Stimulated activated CD8-positive, alpha-beta memory T cell treated with anti-CD3 and anti-CD28 coated beads, Interleukin-7, amount 100 ng/mL, for 24 hours (primary cell): ENCODE results near the gene FHL5.
"Not testable (repeated sequence)": the region's sequence is repeated elsewhere in the genome, so short reads cannot be mapped to it uniquely, and the experiment has no call there.

Source experiments
- DNase-seq: peaks from one replicate; pipeline ENCODE4 v3.0.0-alpha.2; 2020; ENCODE audit warnings: low read depth

The FHL5 gene, protein sequence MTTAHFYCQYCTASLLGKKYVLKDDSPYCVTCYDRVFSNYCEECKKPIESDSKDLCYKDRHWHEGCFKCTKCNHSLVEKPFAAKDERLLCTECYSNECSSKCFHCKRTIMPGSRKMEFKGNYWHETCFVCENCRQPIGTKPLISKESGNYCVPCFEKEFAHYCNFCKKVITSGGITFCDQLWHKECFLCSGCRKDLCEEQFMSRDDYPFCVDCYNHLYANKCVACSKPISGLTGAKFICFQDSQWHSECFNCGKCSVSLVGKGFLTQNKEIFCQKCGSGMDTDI

DNA sequence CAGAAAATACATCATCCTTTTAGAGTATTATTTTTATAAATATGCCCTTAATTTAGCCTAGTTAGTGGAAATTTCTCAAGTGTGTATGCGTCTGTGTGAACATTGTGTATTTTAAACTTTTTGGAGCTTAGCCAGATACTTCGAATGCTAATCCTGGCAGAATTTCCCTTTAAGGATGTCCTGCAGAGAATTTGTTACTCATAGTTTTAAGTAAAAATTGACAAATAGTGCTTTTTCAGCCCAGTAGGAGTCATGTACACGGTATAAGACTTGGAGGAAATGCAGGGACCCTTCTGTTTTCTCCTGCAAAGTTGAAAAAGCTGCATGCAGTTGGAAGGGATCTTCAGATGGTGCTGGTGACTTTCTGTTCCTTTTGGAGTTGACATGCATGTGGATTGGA lies at the start of gene FHL5:
Gene FHL5, plus strand, starts transcription at position 243 of the 400 bp plus-strand sequence. CDS start 40,486 bp downstream, outside the sequence.
- DNase-seq, result no peak

GRCh38 chr6:96520171-96521115 lies 42.5 kb upstream of the FHL5 start:
- no peak for DNase-seq

DNA sequence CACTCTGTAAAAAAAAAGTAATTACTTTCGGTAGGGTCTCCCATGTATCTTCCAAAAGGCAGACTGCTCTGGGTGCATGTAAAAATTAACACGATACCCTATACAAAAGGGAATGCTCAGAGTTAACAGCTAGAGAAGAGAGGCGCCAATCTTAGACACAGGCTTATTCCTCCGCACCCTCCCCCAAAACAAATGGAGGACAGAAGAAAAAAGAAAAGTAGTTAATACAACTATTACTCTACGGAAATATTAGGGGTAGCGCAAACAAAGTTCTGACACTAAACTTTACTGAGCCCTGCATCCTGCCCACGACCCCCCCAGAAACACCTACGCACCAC lies 41.7 kb upstream of the FHL5 start:
- no peak for DNase-seq

DNA sequence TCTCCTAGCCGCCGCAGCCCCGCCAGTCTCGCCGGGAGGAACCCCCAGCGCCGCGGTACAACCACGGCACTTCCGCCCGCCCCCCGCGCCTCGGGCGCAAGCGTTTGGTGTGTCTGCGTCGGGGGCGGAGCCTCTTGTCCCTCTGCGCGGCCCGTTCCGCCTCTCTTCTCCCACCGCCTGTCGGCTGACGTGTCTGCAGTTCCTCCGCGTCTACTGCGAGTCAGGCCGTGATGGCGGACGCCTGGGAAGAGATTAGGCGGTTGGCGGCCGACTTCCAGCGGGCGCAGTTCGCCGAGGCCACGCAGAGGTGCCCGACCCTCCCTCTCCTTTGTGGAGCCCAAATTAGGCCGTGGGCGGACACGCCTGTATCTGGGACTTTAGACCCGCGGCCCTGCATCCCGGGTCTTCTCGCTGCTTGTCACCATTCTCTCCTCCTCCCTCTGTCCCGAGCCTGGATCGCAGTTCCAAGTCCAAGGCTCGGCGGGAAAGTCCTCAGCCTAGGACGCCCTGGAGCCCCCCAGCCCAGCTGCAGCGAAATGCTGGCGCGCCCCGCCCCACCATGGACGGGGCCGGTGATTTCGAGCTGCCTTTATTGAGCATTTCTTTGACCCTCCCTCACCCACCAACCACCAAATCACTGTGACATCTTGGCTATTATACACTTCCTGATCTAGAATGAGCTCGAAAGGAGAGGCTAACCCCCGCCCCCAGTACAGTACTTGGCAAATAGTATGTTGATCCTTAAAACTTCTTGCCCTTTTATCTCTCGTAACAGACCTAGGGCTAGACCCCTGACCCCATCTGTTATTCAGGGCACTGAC lies 41.1 kb upstream of the FHL5 start, which contains the start of gene UFL1:
Gene UFL1, plus strand, starts transcription at position 163 of the 821 bp plus-strand sequence. Its CDS starts 68 bp downstream, at position 231.
- peak; percentile 82 for DNase-seq

DNA sequence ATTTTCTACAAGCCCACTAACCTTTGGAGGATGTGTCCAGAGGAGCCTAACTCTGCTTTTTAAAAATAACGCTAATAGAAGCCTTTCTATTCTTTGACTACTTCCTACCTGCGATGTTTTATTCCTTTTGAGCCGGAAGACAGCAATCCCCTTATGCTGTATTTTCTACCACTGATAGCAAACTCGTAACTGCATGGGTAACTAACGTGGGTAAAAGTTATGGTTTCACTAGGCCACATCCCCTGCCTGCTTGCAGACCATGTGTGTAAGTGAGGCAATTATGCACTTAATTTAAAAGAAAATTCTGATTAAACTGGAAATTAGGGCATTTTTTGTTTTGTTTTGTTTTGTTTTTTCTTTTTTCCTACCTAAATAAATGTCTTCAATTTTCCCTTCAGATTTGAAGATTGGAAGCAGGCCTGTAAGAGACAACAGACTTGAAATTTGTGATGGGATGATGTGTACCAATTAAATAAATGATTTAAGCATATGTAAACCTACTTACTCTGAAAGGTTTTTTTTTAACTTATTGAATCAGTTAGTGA lies 40.4 kb upstream of the FHL5 start:
- DNase-seq, result no peak

DNA sequence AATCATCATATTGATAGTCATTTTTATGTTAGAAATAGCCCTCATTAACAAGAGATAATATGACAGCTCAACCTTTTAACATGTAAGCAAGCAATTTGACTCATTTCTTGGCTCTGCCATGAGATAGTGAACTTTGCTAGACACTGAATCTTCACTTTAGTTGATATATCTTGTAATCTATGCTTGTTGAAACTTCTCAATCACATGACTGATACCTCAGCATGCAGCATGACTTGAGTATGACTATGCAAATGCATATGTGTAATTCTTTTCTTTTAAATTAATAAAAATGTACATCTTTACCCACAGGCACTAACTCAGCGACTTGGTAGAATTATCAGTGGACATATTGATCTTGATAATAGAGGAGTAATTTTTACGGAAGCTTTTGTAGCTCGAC lies 34.7 kb upstream of the FHL5 start:
- DNase-seq, result no peak

DNA sequence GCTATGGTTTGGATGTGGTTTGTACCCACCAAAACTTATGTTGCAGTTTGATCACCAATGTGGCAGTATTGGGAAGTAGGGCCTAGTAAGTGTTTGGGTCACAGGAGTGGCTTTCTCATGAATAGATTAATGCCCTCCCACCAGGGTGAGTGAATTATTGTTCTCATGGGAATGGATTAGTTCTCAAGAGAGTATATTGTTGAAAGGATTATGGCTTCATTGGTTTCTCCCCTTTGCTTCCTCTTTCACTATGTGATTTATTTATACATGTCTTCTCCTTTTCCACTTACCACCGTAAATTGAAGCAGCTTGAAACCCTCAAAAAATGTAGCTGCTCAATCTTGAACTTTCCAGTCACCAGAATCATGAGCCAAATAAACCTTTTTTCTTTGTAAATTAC lies 30.5 kb upstream of the FHL5 start:
- no peak for DNase-seq

- no peak for DNase-seq
These were observed 25.2 kb upstream of the FHL5 start for GRCh38 chr6:96537726-96538125.

GRCh38 chr6:96542702-96543101 lies 20.2 kb upstream of the FHL5 start:
- DNase-seq, result no peak

DNA sequence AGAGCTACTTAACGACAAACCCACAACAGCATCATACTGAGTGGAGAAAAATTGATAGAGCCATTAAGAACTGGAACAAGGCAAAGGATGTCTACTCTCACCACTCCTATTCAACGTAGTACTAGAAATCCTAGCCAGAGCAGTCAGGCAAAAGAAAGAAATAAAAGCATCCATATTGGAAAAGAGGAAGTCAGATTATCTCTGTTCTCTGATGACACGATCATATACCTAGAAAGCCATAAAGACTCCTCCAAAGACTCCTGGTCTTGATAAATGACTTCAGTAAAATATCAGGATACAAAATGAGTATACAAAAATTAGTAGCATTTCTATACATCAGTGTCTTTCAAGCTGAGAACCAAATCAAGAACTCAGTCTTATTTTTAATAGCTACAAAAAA lies 17.0 kb upstream of the FHL5 start:
- DNase-seq, result no peak

GRCh38 chr6:96547654-96548053 lies 15.3 kb upstream of the FHL5 start:
- no peak for DNase-seq

- DNase-seq, result no peak
These were observed 8.4 kb upstream of the FHL5 start for GRCh38 chr6:96554558-96554957.

DNA sequence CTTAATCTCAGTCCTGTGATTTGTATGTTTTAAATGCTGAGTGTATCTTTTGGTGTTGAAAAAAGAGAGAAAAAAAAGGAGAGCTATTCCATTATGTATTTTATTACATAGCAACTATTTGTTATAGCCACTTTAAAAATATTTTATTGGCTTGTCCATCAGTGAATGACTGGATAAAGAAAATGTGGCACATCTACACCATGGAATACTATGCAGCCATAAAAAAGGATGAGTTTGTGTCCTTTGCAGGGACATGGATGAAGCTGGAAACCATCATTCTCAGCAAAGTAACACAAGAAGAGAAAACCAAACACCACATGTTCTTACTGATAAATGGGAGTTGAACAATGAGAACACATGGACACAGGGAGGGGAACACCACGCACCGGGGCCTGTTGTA lies 3.2 kb upstream of the FHL5 start:
- not testable (repeated sequence) for DNase-seq

DNA sequence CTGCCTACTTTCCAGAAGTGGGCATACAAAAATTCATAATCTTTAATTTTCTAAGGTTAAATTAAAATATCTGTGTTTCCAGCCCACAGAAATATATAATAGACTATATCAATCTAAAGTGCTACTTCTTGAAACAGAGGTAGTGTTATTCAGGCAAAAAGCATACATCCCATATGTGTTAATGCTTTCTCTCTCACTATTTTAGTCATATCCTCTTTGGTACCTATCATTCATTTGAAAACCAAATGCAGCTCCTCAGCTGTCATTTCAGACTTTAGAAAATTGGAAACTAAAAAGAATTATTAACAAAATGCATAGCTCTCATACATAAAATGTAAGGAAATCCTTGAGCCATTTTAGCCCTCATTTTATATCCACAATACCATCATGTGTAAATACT lies 925 bp downstream of the FHL5 start:
- DNase-seq, result no peak

DNA sequence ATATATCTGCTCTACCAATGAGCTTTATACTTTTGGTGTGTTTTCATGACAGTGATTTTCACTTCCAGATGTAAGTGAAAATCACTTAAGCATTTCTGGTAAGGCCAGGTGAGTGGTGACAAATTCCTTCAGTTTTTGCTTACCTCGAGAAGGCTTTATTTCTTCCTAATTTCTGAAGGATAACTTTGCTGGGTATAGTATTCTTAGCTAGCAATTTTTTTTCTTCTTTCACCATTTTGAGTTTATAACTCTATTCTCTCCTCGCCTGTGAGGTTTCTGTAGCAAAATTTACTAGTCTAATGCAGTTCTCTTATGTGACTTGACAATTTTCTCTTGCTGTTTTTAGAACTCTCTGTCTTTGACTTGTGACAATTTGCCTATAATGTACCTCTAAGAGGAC lies 7.1 kb downstream of the FHL5 start:
- DNase-seq, result no peak

DNA sequence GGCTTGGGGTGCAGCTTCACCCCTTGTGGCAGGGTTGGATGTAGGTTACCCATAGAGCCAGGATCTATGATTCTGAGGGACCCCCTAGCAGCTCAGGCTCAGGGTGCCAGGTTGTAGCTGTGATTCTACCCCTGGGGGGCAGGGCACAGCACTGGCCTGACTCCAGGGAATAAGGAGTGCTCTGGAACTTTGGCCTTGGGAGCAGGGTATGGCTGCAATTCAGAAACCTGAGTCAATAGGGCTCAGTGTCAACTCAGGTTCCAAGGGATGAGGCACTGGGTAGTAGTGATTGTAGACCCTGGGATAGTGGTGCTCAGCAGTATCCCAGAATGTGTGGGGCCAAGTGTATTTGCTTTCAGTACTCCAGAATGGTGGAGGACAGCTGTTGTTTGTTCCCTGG lies 8.6 kb downstream of the FHL5 start:
- DNase-seq, result no peak

- no peak for DNase-seq
These were observed 12.4 kb downstream of the FHL5 start for GRCh38 chr6:96575359-96575758.

GRCh38 chr6:96576221-96576620 lies 13.3 kb downstream of the FHL5 start:
- DNase-seq, result no peak

DNA sequence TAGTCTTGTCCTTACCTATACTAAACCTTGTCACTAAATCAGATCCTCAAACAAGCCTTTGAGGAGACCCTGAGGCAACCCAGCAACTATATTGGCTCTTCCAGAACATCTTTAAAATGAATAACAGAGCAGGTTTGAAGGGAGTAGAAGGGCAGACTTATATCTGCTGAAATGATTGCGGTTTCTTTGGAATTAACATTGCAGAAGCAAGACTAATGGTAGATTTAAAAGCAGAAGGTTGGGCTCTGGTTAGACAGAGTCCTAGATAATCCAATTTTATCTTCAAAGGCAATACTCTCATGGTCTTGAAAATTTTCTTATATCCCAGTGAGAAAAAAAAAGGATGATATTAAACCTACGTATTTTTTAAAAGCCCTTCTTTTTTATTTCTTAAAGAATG lies 19.1 kb downstream of the FHL5 start:
- no peak for DNase-seq

- no peak for DNase-seq
These were observed 19.5 kb downstream of the FHL5 start for GRCh38 chr6:96582436-96582835.

- no peak for DNase-seq
These were observed 41.5 kb downstream of the FHL5 start for GRCh38 chr6:96604420-96604819.

DNA sequence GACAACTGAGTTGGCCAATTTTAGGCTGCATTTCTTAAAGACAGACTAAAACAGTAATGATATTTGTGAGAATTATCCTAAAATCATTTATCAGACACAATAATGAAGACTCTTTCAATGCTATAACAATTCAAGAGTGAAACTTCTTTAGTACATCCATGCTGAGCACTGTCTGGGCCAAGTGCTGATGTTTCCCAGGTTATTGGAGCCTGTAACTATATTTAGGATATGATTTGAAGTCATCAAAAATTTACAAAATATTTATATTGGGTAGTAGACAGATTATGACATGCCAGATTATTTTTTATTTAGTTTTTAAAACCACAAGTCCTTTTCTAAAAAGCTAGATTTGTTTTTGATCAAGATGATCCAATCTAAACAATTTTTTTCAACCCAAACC lies 45.1 kb downstream of the FHL5 start:
- DNase-seq, result no peak
